ENCODE results near the gene RHOBTB3. TPM values are rescaled to one million over a fixed set of nuclear protein-coding genes. Genes with fewer than 3 reads are reported as not detected.

The RHOBTB3 gene
- total and polyA plus RNA-seq, 2 donors (not counting 3 experiments of a cell fraction or from before 2014, with no cell fraction given), result 44.1 to 52.1 TPM

DNA sequence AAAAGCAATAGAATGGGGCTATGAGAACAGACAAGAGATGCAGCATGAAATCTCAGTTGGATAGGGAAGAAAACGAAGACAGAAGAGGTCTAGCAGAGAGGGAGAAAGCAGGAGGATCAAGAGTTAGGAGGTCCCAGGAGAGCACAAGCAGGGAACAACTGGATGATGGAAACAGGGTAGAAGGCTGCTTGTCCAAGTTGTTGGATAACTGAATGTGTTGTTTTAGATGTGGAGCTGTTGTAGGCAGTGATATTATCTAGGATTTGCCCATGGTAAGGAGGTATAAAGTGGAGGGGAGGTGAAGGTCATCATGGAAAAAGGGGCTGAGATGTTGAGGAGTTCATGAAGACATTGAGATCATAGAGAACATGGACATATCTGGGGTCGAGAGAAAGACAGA lies 12.4 kb upstream of the RHOBTB3 start:
- H3K4me1 ChIP-seq (ENCODE audit: control insufficient read depth, extremely low read depth, insufficient read depth, low read length), result peaks cover 24% of the 10 kb centered on the region
- H3K36me3 ChIP-seq (ENCODE audit: control insufficient read depth in 2 of 2, extremely low read depth in 1 of 2, insufficient read depth in 2 of 2, low read length in 2 of 2), result no peaks in the 10 kb centered on the region
- H3K9me3 ChIP-seq (replicated peaks; ENCODE audit: control insufficient read depth, insufficient read depth, low read length), result no peaks in the 10 kb centered on the region
- no peak overlapping the region for H2AFZ ChIP-seq (ENCODE audit: low read depth, low read length)
- TF ChIP-seq GATA2 (IDR thresholded peaks at IDR 0.05; ENCODE audit: insufficient read depth, insufficient read length, low read depth, low read length) (no peak), JUN (IDR thresholded peaks at IDR 0.05; ENCODE audit: borderline replicate concordance, insufficient read depth, insufficient read length, low read depth) (no peak), FOS (IDR thresholded peaks at IDR 0.05; ENCODE audit: borderline replicate concordance, insufficient read depth, low read length) (no peak), POLR2AphosphoS5 (IDR thresholded peaks at IDR 0.05; ENCODE audit: insufficient read depth, low read depth, low read length) (no peak), MYC (IDR thresholded peaks at IDR 0.05; ENCODE audit: low read depth, low read length) (no peak), POLR2A (IDR thresholded peaks at IDR 0.05; ENCODE audit: low read depth, low read length) (no peak), EZH2 (IDR thresholded peaks at IDR 0.05; ENCODE audit: borderline replicate concordance, low read depth, low read length, severe bottlenecking) (no peak), MAX (IDR thresholded peaks at IDR 0.05; ENCODE audit: insufficient read depth, insufficient read length) (no peak)
- TF ChIP-seq, protein P1, sequence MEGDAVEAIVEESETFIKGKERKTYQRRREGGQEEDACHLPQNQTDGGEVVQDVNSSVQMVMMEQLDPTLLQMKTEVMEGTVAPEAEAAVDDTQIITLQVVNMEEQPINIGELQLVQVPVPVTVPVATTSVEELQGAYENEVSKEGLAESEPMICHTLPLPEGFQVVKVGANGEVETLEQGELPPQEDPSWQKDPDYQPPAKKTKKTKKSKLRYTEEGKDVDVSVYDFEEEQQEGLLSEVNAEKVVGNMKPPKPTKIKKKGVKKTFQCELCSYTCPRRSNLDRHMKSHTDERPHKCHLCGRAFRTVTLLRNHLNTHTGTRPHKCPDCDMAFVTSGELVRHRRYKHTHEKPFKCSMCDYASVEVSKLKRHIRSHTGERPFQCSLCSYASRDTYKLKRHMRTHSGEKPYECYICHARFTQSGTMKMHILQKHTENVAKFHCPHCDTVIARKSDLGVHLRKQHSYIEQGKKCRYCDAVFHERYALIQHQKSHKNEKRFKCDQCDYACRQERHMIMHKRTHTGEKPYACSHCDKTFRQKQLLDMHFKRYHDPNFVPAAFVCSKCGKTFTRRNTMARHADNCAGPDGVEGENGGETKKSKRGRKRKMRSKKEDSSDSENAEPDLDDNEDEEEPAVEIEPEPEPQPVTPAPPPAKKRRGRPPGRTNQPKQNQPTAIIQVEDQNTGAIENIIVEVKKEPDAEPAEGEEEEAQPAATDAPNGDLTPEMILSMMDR (IDR thresholded peaks at IDR 0.05; ENCODE audit: extremely low read depth in 1 of 2, insufficient read depth in 1 of 2, low read depth in 1 of 2, low read length in 2 of 2), result no peak
- CTCF ChIA-PET, result interaction anchor here (0.9 kb wide), 1 partner anchor 12 kb away, joined by 3 read pairs; the partner anchor contains the start of gene RHOBTB3
- no peak overlapping the region for H3K4me3 ChIP-seq (replicated peaks in 1 of 3; ENCODE audit: insufficient read depth in 1 of 3, low read depth in 1 of 3, low read length in 3 of 3)
- dilution Hi-C loops (cut with MboI; ENCODE audit: extremely low pct_ligation_motif_present, low sequenced_read_pairs), result no loop called here
- DNase-seq (ENCODE audit: low read depth, low spot score) (no peak), FAIRE-seq (no peak)
- H3K9me1 ChIP-seq (replicated peaks; ENCODE audit: control insufficient read depth, extremely low read depth, insufficient read depth, low read length), result no peaks in the 10 kb centered on the region
- H3K9ac ChIP-seq (replicated peaks; ENCODE audit: extremely low read depth, insufficient read depth, low read length), result no peak overlapping the region
- H3K4me2 ChIP-seq (ENCODE audit: insufficient read depth, low read length), result no peak overlapping the region
- POLR2A ChIA-PET, result no interaction called here
- no peak overlapping the region for H3K27ac ChIP-seq (ENCODE audit: insufficient read depth, low read depth, low read length)
- no TSS peak for BruUV-seq (replicated peaks)
- no peaks in the 10 kb centered on the region for H4K20me1 ChIP-seq (replicated peaks; ENCODE audit: control insufficient read depth, extremely low read depth, insufficient read depth, low read length)
- intact Hi-C loops (cut with micrococcal nuclease), result no loop called here
- no peaks in the 10 kb centered on the region for H3K27me3 ChIP-seq (ENCODE audit: control insufficient read depth in 2 of 2, insufficient read depth in 2 of 2, low read length in 2 of 2)
- no peaks in the 10 kb centered on the region for H3K79me2 ChIP-seq (ENCODE audit: control insufficient read depth, insufficient read depth, low read length)

Measured in endothelial cell of umbilical vein (primary cell).